CD14-positive monocyte (primary cell): ENCODE measurements around the gene NDC1. TPM values are rescaled to one million over a fixed set of nuclear protein-coding genes. Genes with fewer than 3 reads are reported as not detected.

Experiments
- DNase-seq, 3 donors: peaks; one replicate each; pipeline ENCODE4 v3.0.0-alpha.2; 2011 to 2022
- H2AFZ ChIP-seq: 2 replicates; pipeline ENCODE4 v1.6.0; 2012; ENCODE audit warnings: mild to moderate bottlenecking, low read depth, low read length, inconsistent platforms; ENCODE audit not compliant: insufficient read depth, poor library complexity, severe bottlenecking
- H3K27ac ChIP-seq, 2 donors: 1 replicate in 1 of 2; 2 replicates in 1 of 2; pipeline ENCODE4 v1.5.1; 2012 to 2013; ENCODE audit warnings: low read length in 2 of 2, control low read depth in 1 of 2, inconsistent platforms in 1 of 2, low read depth in 1 of 2, mild to moderate bottlenecking in 1 of 2
- H3K27me3 ChIP-seq, 2 donors: one replicate each; pipeline versions ENCODE4 v1.6.0 to v1.6.1; 2011 to 2013; ENCODE audit warnings: low read length in 2 of 2; ENCODE audit not compliant: control insufficient read depth in 2 of 2, insufficient read depth in 2 of 2
- H3K36me3 ChIP-seq, 2 donors: replicated peaks in 1 of 2; 1 replicate in 1 of 2; 2 replicates in 1 of 2; pipeline versions ENCODE4 v1.5.1 to v1.6.1; 2012 to 2013; ENCODE audit warnings: low read length in 2 of 2, control low read depth in 1 of 2, inconsistent platforms in 1 of 2, mild to moderate bottlenecking in 1 of 2; ENCODE audit not compliant: insufficient read depth in 2 of 2, control insufficient read depth in 1 of 2
- H3K4me1 ChIP-seq, 2 donors: 1 replicate in 1 of 2; 2 replicates in 1 of 2; pipeline versions ENCODE4 v1.5.1 to v1.6.1; 2012 to 2013; ENCODE audit warnings: low read length in 2 of 2, control low read depth in 1 of 2, inconsistent platforms in 1 of 2, mild to moderate bottlenecking in 1 of 2, moderate library complexity in 1 of 2; ENCODE audit not compliant: insufficient read depth in 2 of 2, control insufficient read depth in 1 of 2
- H3K4me2 ChIP-seq: replicated peaks from 2 replicates; pipeline ENCODE3; 2012; ENCODE audit warnings: low read length, moderate library complexity, mild to moderate bottlenecking; ENCODE audit not compliant: poor library complexity, severe bottlenecking; ENCODE audit errors: extremely low read depth
- H3K4me3 ChIP-seq, 3 experiments: fragments of 200-600 bp in 1 of 3; sonication (generic) in 1 of 3; replicated peaks in 1 of 3; 1 replicate in 2 of 3; 2 replicates in 1 of 3; pipeline ENCODE4 v1.5.1; 2011 to 2013; ENCODE audit warnings: low read length in 3 of 3, mild to moderate bottlenecking in 3 of 3, control low read depth in 2 of 3, low read depth in 2 of 3, inconsistent platforms in 1 of 3, moderate library complexity in 1 of 3
- H3K79me2 ChIP-seq: 2 replicates; pipeline ENCODE4 v1.6.0; 2012; ENCODE audit warnings: mild to moderate bottlenecking, control low read depth, inconsistent platforms, low read length, moderate library complexity; ENCODE audit not compliant: insufficient read depth
- H3K9ac ChIP-seq: 2 replicates; pipeline ENCODE4 v1.6.0; 2017; ENCODE audit warnings: low read length, mild to moderate bottlenecking; ENCODE audit not compliant: insufficient read depth, poor library complexity, severe bottlenecking
- H3K9me3 ChIP-seq, 2 donors: replicated peaks in 1 of 2; 1 replicate in 1 of 2; 2 replicates in 1 of 2; pipeline versions ENCODE4 v1.5.1 to v1.6.1; 2012 to 2013; ENCODE audit warnings: low read length in 2 of 2, control low read depth in 1 of 2; ENCODE audit not compliant: control insufficient read depth in 1 of 2, insufficient read depth in 1 of 2
- H4K20me1 ChIP-seq: 2 replicates; pipeline ENCODE4 v1.6.0; 2012; ENCODE audit warnings: mild to moderate bottlenecking, low read length, control low read depth, moderate library complexity; ENCODE audit not compliant: insufficient read depth
- H3K27ac Mint-ChIP-seq, 7 donors: one replicate each; pipeline ENCODE4 v1.8.0; 2020; ENCODE audit warnings: mild to moderate bottlenecking in 7 of 7, mixed read lengths in 7 of 7, moderate library complexity in 6 of 7, inconsistent platforms in 2 of 7
- H3K27me3 Mint-ChIP-seq, 3 donors: one replicate each; pipeline ENCODE4 v1.8.0; 2021 to 2022; ENCODE audit warnings: low read depth in 3 of 3, mild to moderate bottlenecking in 3 of 3, mixed read lengths in 3 of 3, moderate library complexity in 3 of 3, inconsistent platforms in 1 of 3
- H3K36me3 Mint-ChIP-seq, 2 donors: one replicate each; pipeline ENCODE4 v1.8.0; 2020; ENCODE audit warnings: mixed read lengths in 2 of 2, inconsistent platforms in 1 of 2, mild to moderate bottlenecking in 1 of 2
- H3K4me1 Mint-ChIP-seq: one replicate; pipeline ENCODE4 v1.8.0; 2020; ENCODE audit warnings: mild to moderate bottlenecking, mixed read lengths
- H3K4me3 Mint-ChIP-seq, 2 donors: one replicate each; pipeline ENCODE4 v1.8.0; 2020; ENCODE audit warnings: mild to moderate bottlenecking in 2 of 2, mixed read lengths in 2 of 2, moderate library complexity in 1 of 2
- H3K9me3 Mint-ChIP-seq, 7 donors: one replicate each; pipeline ENCODE4 v1.8.0; 2020 to 2022; ENCODE audit warnings: mixed read lengths in 7 of 7, mild to moderate bottlenecking in 6 of 7, moderate library complexity in 6 of 7, inconsistent platforms in 2 of 7
- CTCF ChIP-seq: fragments of 200-600 bp; IDR thresholded peaks from one replicate; pipeline ENCODE4 v1.8.0; 2022; ENCODE audit warnings: antibody characterized with exemption, mild to moderate bottlenecking
- whole genome bisulfite sequencing: methylation state at CpG from one replicate; pipeline ENCODE4 v1.1.5; 2013; ENCODE audit warnings: missing lambda C conversion rate; ENCODE audit not compliant: insufficient coverage; 5-methylcytosine and 5-hydroxymethylcytosine counted together
- intact Hi-C, 2 donors: fragments of 100-400 bp; cut with micrococcal nuclease; formaldehyde crosslinking; loops; one replicate each; pipeline versions ENCODE4 v1.15.0 to v1.15.1; 2023
- polyA plus RNA-seq, 3 donors: library from polyadenylated mRNA; depleted of rRNA in 1 of 3; unstranded in 2 of 3; stranded (reverse) in 1 of 3; fragments of 300-500 nt in 2 of 3; fragments of >200 nt in 1 of 3; fragmentation: Illumina TruSeq in 2 of 3; gene quantifications; 1 replicate in 2 of 3; 2 replicates in 1 of 3; pipeline ENCODE4 v1.2.3, GENCODE V29; 2012 to 2021

NDC1 gene
- polyA plus RNA-seq, 3 donors: 3.0 to 6.1 (median 4.7) TPM

GRCh38 chr1:53807916-53808315 is 30.2 kb downstream of the NDC1 start:
- H3K36me3 ChIP-seq: peaks cover 32 to 85% of the 10 kb centered on the region in 2 donors
- no peak for DNase-seq
- peaks cover 0 to 2% (median 0%) of the 10 kb centered on the region in 3 donors for H3K27me3 Mint-ChIP-seq
- H4K20me1 ChIP-seq: no peaks in the 10 kb centered on the region
- no peaks in the 10 kb centered on the region for H3K9me3 ChIP-seq
- H3K9ac ChIP-seq: no peak overlapping the region
- no peaks in the 10 kb centered on the region for H3K4me1 Mint-ChIP-seq
- no peaks in the 10 kb centered on the region for H3K79me2 ChIP-seq
- 100% methylated on average over 1 of the region's 5 CpGs for WGBS
- H3K27ac ChIP-seq: no peak overlapping the region
- no peaks in the 10 kb centered on the region for H3K4me1 ChIP-seq
- intact Hi-C loops: no loop called here
- no peak overlapping the region for H3K4me2 ChIP-seq
- no peak for TF ChIP-seq CTCF
- no peak overlapping the region for H3K4me3 Mint-ChIP-seq
- no peaks in the 10 kb centered on the region for H3K9me3 Mint-ChIP-seq
- H3K27me3 ChIP-seq: no peaks in the 10 kb centered on the region
- H2AFZ ChIP-seq: no peak overlapping the region
- peaks cover 56 to 82% of the 10 kb centered on the region in 2 donors for H3K36me3 Mint-ChIP-seq
- H3K27ac Mint-ChIP-seq: no peak overlapping the region
- H3K4me3 ChIP-seq: no peak overlapping the region

GRCh38 chr1:53804791-53805505 is 33.1 kb downstream of the NDC1 start:
- no peak overlapping the region for H3K27ac ChIP-seq
- intact Hi-C loops: no loop called here
- no peaks in the 10 kb centered on the region for H3K4me1 Mint-ChIP-seq
- no peaks in the 10 kb centered on the region for H3K79me2 ChIP-seq
- H3K4me2 ChIP-seq: no peak overlapping the region
- DNase-seq: no peak
- H3K27me3 ChIP-seq: no peaks in the 10 kb centered on the region
- H3K4me1 ChIP-seq: no peaks in the 10 kb centered on the region
- no CpG with 5 or more reads among the region's 3 CpGs for WGBS
- H3K9me3 ChIP-seq: no peaks in the 10 kb centered on the region
- H3K36me3 Mint-ChIP-seq: peaks cover 53 to 74% of the 10 kb centered on the region in 2 donors
- H2AFZ ChIP-seq: no peak overlapping the region
- no peak overlapping the region for H3K9ac ChIP-seq
- TF ChIP-seq CTCF: no peak
- H3K4me3 Mint-ChIP-seq: no peak overlapping the region
- no peak overlapping the region for H3K4me3 ChIP-seq
- no peaks in the 10 kb centered on the region for H4K20me1 ChIP-seq
- no peaks in the 10 kb centered on the region for H3K27me3 Mint-ChIP-seq
- no peaks in the 10 kb centered on the region for H3K9me3 Mint-ChIP-seq
- peak overlapping the region in 1 of 7 donors; percentile 19 for H3K27ac Mint-ChIP-seq
- peaks cover 45 to 97% of the 10 kb centered on the region in 2 donors for H3K36me3 ChIP-seq
